ENCODE results near the gene SH3BP2. TPM values are rescaled to one million over a fixed set of nuclear protein-coding genes. Genes with fewer than 3 reads are reported as not detected.
A peak's percentile ranks its signal among the peaks of the same experiment; 100 is the strongest.

SH3BP2 gene
- total RNA-seq, 1 experiment from 2014 or later, result 28.7 TPM

- no peak for DNase-seq (ENCODE audit: low read depth)
Measured at GRCh38 chr4:2856266-2856665, 63.4 kb downstream of the SH3BP2 start.

GRCh38 chr4:2857349-2857927, 64.6 kb downstream of the SH3BP2 start:
- DNase-seq (ENCODE audit: low read depth), result no peak

GRCh38 chr4:2858451-2859217, 65.7 kb downstream of the SH3BP2 start:
- peak; percentile 11 for DNase-seq (ENCODE audit: low read depth)

DNA sequence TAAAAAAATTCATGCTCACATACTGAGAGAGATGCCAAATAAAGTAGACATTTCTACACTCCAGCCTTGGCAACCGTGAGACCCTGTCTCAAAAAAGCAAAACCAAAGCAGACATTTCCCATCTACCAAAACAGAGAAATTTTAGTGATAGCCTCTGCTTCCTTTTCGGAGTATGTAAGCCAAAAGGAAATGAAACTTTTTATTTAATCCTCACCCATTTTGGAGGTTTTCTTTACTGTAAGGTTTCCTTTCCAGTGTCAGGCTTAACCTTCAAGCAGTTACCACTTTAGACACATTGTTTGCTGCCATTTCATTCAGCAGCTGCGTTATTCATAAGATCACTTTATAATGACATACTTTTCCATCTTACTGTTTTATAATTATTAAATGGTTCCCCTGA, 66.6 kb downstream of the SH3BP2 start:
- DNase-seq (ENCODE audit: low read depth), result no peak

GRCh38 chr4:2860391-2861348, 67.8 kb downstream of the SH3BP2 start:
- peak; percentile 10 for DNase-seq (ENCODE audit: low read depth)

GRCh38 chr4:2861631-2862436, 68.9 kb downstream of the SH3BP2 start:
- DNase-seq (ENCODE audit: low read depth), result no peak

GRCh38 chr4:2862528-2862927, 69.6 kb downstream of the SH3BP2 start:
- peak; percentile 81 for DNase-seq (ENCODE audit: low read depth)

DNA sequence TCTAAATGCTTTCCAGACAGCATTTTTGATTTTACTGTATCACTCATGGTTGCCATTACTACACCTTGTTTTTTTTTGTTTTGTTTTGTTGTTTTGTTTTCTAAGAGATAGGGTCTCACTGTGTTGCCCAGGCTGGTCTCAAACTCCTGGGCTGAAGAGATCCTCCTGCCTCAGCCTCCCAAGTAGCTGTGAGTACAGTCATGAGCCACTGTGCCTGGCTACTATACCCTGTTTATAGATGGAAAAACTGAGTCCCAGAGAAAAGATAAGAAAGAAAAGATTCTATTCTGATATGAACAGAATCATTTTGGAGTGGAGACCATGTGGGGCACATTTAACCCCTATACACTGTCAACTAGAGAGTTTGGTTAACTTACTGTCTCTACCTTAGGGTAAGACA, 70.8 kb downstream of the SH3BP2 start:
- DNase-seq (ENCODE audit: low read depth), result no peak

DNA sequence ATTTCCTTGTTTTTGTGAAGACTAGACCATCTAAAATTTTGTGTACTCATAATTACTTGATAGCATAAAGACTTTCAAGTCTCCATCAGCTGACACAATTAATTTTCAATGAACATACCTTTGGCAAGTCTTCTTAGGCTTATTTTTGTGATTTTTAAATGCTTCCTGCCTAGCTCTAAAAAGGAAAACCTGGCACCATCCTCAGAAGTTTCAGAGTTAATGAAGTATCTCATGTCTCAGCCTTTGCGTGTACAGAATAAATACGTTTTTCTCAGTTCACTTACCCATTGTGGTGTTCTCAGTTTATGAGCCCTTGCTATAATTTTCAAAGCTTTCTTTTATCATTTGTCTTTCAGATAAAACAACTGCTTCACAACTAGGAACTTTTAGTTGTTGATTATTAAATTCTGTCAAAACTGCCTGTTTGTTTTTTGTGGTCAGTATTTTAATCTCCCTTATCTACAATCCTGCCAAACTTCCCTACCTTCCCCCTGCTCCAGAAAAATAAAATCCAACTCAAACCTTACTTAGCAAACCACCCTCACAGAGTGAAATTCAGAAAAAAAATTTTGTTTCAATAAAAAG, 72.4 kb downstream of the SH3BP2 start:
- DNase-seq (ENCODE audit: low read depth), result no peak

- DNase-seq (ENCODE audit: low read depth), result no peak
Measured at GRCh38 chr4:2866160-2866861, 73.4 kb downstream of the SH3BP2 start.

- peak; percentile 26 for DNase-seq (ENCODE audit: low read depth)
Measured at GRCh38 chr4:2866891-2867290, 74.0 kb downstream of the SH3BP2 start.

- DNase-seq (ENCODE audit: low read depth), result no peak
Measured at GRCh38 chr4:2867758-2868491, 75.0 kb downstream of the SH3BP2 start.

DNA sequence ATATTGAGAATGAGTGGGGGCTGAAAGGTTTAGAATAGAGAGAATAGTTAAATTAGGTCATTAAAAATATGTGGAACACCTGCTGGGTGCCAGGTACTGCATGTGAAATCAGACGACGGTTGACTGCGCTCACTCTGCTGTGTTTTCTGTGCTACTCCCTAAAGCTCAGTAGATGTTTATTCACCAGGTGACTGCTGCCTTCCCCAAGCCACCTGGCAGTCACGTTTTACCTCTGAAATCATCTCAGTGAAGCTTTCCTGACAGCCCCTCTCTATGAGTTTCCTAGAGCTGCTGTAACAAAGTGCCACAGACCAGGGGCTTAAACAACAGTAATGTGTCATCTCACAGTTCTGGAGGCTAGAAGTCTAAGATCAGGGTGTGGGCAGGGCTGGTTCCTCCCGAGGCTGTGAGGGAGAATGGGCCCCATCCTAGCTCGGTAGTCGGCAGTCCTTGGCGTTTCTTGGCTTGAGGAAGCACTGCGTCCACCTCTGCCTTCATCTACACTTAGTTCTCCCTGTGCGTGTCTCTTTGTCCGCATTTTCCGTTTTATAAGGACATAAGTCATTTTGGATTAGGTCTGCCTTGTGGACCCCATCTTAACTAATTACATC, 76.1 kb downstream of the SH3BP2 start:
- DNase-seq (ENCODE audit: low read depth), result no peak

DNA sequence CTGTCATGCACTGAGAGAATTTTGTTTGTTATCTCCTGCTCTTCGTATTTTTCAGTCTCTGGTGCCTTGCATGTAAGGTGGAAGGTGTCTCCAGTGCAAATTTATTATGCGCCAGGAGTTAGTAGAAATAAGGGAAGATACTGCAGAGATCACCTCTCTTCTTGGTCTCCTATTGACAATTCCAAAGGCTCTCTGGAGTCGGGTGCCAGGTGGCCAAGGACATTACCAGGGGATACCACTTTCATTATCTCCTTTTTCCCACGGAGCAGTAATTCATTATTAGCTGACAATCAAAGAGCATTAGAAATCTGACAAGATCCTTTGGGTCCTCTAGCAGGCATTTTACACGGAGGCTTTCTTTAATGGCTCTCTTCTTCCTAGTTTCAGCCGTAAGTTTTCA, 76.8 kb downstream of the SH3BP2 start:
- DNase-seq (ENCODE audit: low read depth), result no peak

- DNase-seq (ENCODE audit: low read depth), result no peak
Measured at GRCh38 chr4:2870082-2870481, 77.2 kb downstream of the SH3BP2 start.

GRCh38 chr4:2871466-2871865, 78.6 kb downstream of the SH3BP2 start:
- DNase-seq (ENCODE audit: low read depth), result no peak

GRCh38 chr4:2871911-2872310, 79.0 kb downstream of the SH3BP2 start:
- DNase-seq (ENCODE audit: low read depth), result peak; percentile 18

GRCh38 chr4:2873329-2873728, 80.4 kb downstream of the SH3BP2 start:
- DNase-seq (ENCODE audit: low read depth), result no peak

- no peak for DNase-seq (ENCODE audit: low read depth)
Measured at GRCh38 chr4:2874861-2875260, 82.0 kb downstream of the SH3BP2 start.
